Left lung (tissue), 14 donors: ENCODE measurements around the gene METTL9. TPM values are rescaled to one million over a fixed set of nuclear protein-coding genes. Genes with fewer than 3 reads are reported as not detected.
"Not testable (repeated sequence)": the region's sequence is repeated elsewhere in the genome, so short reads cannot be mapped to it uniquely, and the experiment has no call there.

ENCODE experiments used
- ATAC-seq: fragments of 200-7000 bp; cut with Tn5 transposase; one replicate; pipeline ENCODE4 v1.9.1; 2020; ENCODE audit warnings: moderate library complexity
- DNase-seq, 4 donors: peaks; one replicate each; pipeline ENCODE4 v3.0.0-alpha.2; 2013 to 2020
- H3K27ac ChIP-seq, 2 donors: fragments of 200-600 bp; sonication (generic) in 1 of 2; one replicate each; pipeline versions ENCODE4 v1.5.0 to v1.8.0; 2020 to 2021
- H3K27me3 ChIP-seq, 2 donors: fragments of 200-600 bp; sonication (generic) in 1 of 2; one replicate each; pipeline versions ENCODE4 v1.5.0 to v1.8.0; 2020 to 2021
- H3K36me3 ChIP-seq, 2 donors: fragments of 200-600 bp; sonication (generic) in 1 of 2; one replicate each; pipeline versions ENCODE4 v1.5.0 to v1.8.0; 2020 to 2021
- H3K4me1 ChIP-seq, 2 donors: fragments of 200-600 bp; one replicate each; pipeline ENCODE4 v1.8.0; 2021
- H3K4me3 ChIP-seq, 2 donors: fragments of 200-600 bp; sonication (generic) in 1 of 2; one replicate each; pipeline versions ENCODE4 v1.5.0 to v1.8.0; 2020 to 2021; ENCODE audit warnings: mild to moderate bottlenecking in 1 of 2
- H3K9me3 ChIP-seq, 2 donors: fragments of 200-600 bp; sonication (generic) in 1 of 2; one replicate each; pipeline versions ENCODE4 v1.5.0 to v1.8.0; 2020 to 2021
- intact Hi-C, 2 donors: fragments of 100-400 bp; cut with DNase I; formaldehyde crosslinking; loops; one replicate each; pipeline versions ENCODE4 v1.11.2 to v1.14.2; 2022
- long read RNA-seq, 12 donors: library from polyadenylated mRNA in 2 of 12; unstranded in 2 of 12; transcript quantifications; one replicate each; pipeline ENCODE4 v2.0.0 and lab custom pipeline, GENCODE V29; 2019 to 2026
- polyA plus RNA-seq, 6 donors: library from polyadenylated mRNA; unstranded; fragments of 120-200 nt; gene quantifications; one replicate each; pipeline ENCODE4 v1.2.1, GENCODE V29; 2013; ENCODE audit not compliant: insufficient read length in 6 of 6
- total RNA-seq, 2 donors: library from RNA; stranded (reverse); fragmentation: NEBNext Ultra II Directional; extraction: Animal tissue kit (Norgen Biotek cat#: 25700); gene quantifications; one replicate each; pipeline ENCODE4 v1.2.1, GENCODE V29; 2021
- TF ChIP-seq, protein P1 (sequence below), 2 donors: fragments of 200-600 bp; sonication (generic) in 1 of 2; IDR thresholded peaks; one replicate each; pipeline versions ENCODE4 v1.5.0 to v1.8.0; 2021; ENCODE audit warnings: antibody characterized with exemption in 2 of 2
- donor health status: DM: no; HTN: yes; CAD: no.
- donor health status: DM: no; HTN: no; CAD: no.

METTL9 gene
- total RNA-seq (10 to 100 TPM; 93.7 to 99.3 TPM), polyA plus RNA-seq (100 to 1,000 TPM; 148 to 169 (median 163) TPM)
- long read RNA-seq, donor 1, full-length matches to known transcripts, result 108 of 126 reads
- long read RNA-seq, donor 1, partial matches to known transcripts, result 18 of 126 reads
- long read RNA-seq, donor 1, other reads (novel, unspliced or antisense), result 0 of 126 reads
- long read RNA-seq, donor 2, full-length matches to known transcripts, result 135 of 166 reads
- long read RNA-seq, donor 2, partial matches to known transcripts, result 25 of 166 reads
- long read RNA-seq, donor 2, other reads (novel, unspliced or antisense), result 6 of 166 reads
- long read RNA-seq, donor 3, full-length matches to known transcripts, result 62 of 78 reads
- long read RNA-seq, donor 3, partial matches to known transcripts, result 16 of 78 reads
- long read RNA-seq, donor 3, other reads (novel, unspliced or antisense), result 0 of 78 reads
- long read RNA-seq, donor 4, transcript METTL9-201 (5 exons, 3,256 nt), result major isoform, 45 of 77 reads
- long read RNA-seq, donor 4, transcript METTL9-202 (5 exons, 1,817 nt), result minor isoform, 21 of 77 reads
- long read RNA-seq, donor 4, partial matches to known transcripts, result 3 of 77 reads
- long read RNA-seq, donor 4, other reads (novel, unspliced or antisense), result 8 of 77 reads
- long read RNA-seq, donor 5, full-length matches to known transcripts, result 84 of 99 reads
- long read RNA-seq, donor 5, partial matches to known transcripts, result 10 of 99 reads
- long read RNA-seq, donor 5, other reads (novel, unspliced or antisense), result 5 of 99 reads
- long read RNA-seq, donor 6, full-length matches to known transcripts, result 90 of 95 reads
- long read RNA-seq, donor 6, partial matches to known transcripts, result 5 of 95 reads
- long read RNA-seq, donor 6, other reads (novel, unspliced or antisense), result 0 of 95 reads
- long read RNA-seq, donor 7, full-length matches to known transcripts, result 42 of 48 reads
- long read RNA-seq, donor 7, partial matches to known transcripts, result 6 of 48 reads
- long read RNA-seq, donor 7, other reads (novel, unspliced or antisense), result 0 of 48 reads
- long read RNA-seq, donor 8, full-length matches to known transcripts, result 70 of 90 reads
- long read RNA-seq, donor 8, partial matches to known transcripts, result 15 of 90 reads
- long read RNA-seq, donor 8, other reads (novel, unspliced or antisense), result 5 of 90 reads
- long read RNA-seq, donor 9, full-length matches to known transcripts, result 1 of 1 reads
- long read RNA-seq, donor 9, partial matches to known transcripts, result 0 of 1 reads
- long read RNA-seq, donor 9, other reads (novel, unspliced or antisense), result 0 of 1 reads
- long read RNA-seq, donor 10, full-length matches to known transcripts, result 68 of 76 reads
- long read RNA-seq, donor 10, partial matches to known transcripts, result 2 of 76 reads
- long read RNA-seq, donor 10, other reads (novel, unspliced or antisense), result 6 of 76 reads
- long read RNA-seq, donor 11, result 0 reads
- long read RNA-seq, donor 12, full-length matches to known transcripts, result 74 of 90 reads
- long read RNA-seq, donor 12, partial matches to known transcripts, result 11 of 90 reads
- long read RNA-seq, donor 12, other reads (novel, unspliced or antisense), result 5 of 90 reads

DNA sequence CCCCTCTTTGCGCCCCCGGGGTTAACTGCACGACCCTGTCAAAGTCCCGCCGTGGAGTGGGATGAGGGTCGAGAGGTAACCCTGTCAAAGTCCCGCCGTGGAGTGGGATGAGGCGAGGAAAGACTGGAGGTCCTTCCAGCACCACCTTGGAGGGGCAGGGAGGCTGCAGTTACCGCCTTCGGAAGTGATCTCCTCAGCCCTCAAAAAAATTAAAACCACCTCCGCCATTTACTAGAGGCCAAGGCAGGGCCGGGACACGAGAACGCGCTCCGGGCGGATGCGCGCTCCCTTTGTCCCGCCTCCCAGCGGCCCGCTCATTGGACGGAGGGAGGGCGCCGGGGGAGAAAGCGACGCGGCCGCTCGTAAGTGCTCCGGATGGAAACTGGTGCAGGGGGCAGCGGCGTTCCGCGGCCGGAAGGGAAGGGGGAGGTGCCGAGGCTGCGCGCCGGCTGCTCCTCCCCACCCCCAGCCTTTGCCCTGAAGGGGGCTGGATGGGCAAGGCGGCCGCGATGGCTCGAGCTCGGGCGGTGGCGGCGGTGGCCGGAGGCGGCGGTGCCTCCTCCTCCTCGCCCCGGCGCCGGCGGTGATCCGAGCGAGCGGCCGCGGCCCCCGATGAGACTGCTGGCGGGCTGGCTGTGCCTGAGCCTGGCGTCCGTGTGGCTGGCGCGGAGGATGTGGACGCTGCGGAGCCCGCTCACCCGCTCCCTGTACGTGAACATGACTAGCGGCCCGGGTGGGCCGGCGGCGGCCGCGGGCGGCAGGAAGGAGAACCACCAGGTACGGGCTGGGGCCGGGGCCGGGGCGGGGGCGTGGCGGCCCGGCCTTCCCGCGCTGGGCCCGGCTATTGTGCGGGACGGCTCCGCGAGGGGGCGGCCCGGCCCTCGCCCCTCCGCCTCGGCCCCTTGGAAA is at the start of gene METTL9:
METTL9 (plus strand) TSS at position 456 of the 909 bp plus-strand sequence; CDS start at position 613, 157 bp downstream.
- DNase-seq, result peak; percentile 95 to 98 (median 97)
- TF ChIP-seq, protein P1, sequence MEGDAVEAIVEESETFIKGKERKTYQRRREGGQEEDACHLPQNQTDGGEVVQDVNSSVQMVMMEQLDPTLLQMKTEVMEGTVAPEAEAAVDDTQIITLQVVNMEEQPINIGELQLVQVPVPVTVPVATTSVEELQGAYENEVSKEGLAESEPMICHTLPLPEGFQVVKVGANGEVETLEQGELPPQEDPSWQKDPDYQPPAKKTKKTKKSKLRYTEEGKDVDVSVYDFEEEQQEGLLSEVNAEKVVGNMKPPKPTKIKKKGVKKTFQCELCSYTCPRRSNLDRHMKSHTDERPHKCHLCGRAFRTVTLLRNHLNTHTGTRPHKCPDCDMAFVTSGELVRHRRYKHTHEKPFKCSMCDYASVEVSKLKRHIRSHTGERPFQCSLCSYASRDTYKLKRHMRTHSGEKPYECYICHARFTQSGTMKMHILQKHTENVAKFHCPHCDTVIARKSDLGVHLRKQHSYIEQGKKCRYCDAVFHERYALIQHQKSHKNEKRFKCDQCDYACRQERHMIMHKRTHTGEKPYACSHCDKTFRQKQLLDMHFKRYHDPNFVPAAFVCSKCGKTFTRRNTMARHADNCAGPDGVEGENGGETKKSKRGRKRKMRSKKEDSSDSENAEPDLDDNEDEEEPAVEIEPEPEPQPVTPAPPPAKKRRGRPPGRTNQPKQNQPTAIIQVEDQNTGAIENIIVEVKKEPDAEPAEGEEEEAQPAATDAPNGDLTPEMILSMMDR (IDR thresholded peaks at IDR 0.05), result no peak
- Histone ChIP-seq H3K4me3 (peak within 1 kb of the TSS; percentile 80 to 92), H3K36me3 (no peaks in the 10 kb centered on the region), H3K27ac (peak within 1 kb of the TSS; percentile 94 to 96), H3K9me3 (no peaks in the 10 kb centered on the region), H3K4me1 (peaks cover 4 to 62% of the 10 kb centered on the region in 2 donors), H3K27me3 (no peaks in the 10 kb centered on the region)
- peak; percentile 99 for ATAC-seq
- intact Hi-C loops, result no loop called here

DNA sequence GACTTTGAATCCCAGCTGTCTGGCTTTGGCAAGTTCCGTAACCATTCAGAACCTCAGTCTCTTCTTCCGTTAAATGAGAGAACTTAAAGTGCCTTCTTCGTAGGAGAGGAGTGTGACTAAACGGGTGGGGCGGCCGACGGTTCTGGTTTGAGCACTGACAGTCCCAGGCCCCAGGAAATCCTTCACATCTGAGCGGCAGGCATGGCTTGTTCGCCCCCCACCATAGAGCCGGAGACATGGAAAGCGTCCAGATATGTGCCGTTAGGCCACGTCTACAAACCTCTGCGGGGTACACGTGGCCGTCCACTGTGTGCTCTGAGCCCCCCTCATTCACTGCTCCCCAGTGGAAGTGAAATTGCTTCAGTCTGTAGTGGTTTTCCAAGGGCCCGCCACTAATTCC is 49.4 kb upstream of the METTL9 start:
- H3K27me3 ChIP-seq, result peaks cover 0 to 17% of the 10 kb centered on the region in 2 donors
- intact Hi-C loops, DNase-seq: not testable (repeated sequence)

DNA sequence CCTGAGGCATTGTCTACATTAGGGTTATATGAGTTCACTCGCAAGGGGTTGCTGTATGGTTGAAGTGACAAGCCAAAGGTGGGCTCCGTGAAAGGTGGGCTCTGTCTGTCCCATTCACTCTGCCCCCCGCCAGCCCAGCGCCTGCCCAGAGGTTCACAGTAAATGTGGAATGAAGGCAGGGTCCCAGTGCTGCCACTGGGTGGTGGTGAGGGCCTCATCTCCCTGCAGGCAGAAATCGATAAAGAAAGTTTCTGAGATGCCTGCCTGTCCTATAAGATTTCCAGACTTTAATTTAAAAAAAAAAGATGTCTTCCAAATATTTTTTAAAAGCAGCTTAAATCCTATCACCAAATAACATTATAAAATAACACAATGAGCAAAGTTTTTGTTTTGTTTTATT is 48.9 kb upstream of the METTL9 start:
- H3K9me3 ChIP-seq, H3K27ac ChIP-seq, H3K4me3 ChIP-seq, ATAC-seq, DNase-seq, intact Hi-C loops, H3K36me3 ChIP-seq: not testable (repeated sequence)
- H3K27me3 ChIP-seq, result peaks cover 0 to 21% of the 10 kb centered on the region in 2 donors
- H3K4me1 ChIP-seq, result peaks cover 0 to 10% of the 10 kb centered on the region in 2 donors

More for the DNA sequence above, 49.4 kb upstream of the METTL9 start:
- not testable (repeated sequence) for H3K36me3 ChIP-seq, H3K4me1 ChIP-seq, H3K27ac ChIP-seq, H3K4me3 ChIP-seq, H3K9me3 ChIP-seq, ATAC-seq

DNA sequence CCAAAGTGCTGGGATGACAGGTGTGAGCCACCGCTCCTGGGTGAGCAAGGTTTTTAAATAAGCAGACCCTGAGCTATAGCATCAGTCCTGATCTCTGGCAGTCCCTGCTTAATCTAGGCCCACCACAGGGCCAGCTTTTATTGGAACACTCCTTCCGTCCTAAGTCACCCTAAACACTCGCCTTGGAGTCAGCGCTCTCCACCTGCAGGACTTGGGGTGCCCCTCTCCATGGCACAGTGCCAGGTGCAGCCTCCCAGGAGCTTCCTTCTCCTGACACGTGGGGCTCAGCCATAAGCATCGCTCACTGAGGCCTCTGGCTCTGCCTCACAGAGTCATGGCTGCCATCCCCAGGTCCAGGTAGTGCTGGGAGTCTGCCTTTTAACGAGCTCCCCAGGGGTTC is 48.3 kb upstream of the METTL9 start:
- DNase-seq, H3K9me3 ChIP-seq, intact Hi-C loops, H3K36me3 ChIP-seq, ATAC-seq, H3K4me3 ChIP-seq, H3K27ac ChIP-seq: not testable (repeated sequence)
- Histone ChIP-seq H3K4me1 (peaks cover 0 to 10% of the 10 kb centered on the region in 2 donors), H3K27me3 (peaks cover 0 to 24% of the 10 kb centered on the region in 2 donors)

DNA sequence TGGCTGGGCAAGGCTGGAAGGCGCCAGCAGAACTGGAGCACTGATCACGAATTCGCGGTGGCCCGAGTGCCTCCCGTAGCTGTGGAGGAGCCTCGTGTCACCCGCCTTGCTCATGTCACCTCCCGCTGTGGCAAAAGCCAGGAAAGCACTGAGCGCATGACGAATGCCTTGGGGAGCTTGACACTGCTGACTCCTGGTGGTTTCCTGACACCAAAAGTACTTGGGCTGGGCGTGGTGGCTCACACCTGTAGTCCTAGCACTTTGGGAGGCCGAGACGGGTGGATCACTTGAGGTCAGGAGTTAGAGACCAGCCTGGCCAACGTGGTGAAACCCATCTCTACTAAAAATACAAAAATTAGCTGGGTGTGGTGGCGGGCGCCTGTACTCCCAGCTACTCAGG is 47.8 kb upstream of the METTL9 start:
- ATAC-seq, H3K9me3 ChIP-seq, H3K36me3 ChIP-seq, H3K27ac ChIP-seq, DNase-seq, intact Hi-C loops, H3K4me3 ChIP-seq: not testable (repeated sequence)
- H3K4me1 ChIP-seq, result peaks cover 0 to 10% of the 10 kb centered on the region in 2 donors
- H3K27me3 ChIP-seq, result peaks cover 0 to 29% of the 10 kb centered on the region in 2 donors

DNA sequence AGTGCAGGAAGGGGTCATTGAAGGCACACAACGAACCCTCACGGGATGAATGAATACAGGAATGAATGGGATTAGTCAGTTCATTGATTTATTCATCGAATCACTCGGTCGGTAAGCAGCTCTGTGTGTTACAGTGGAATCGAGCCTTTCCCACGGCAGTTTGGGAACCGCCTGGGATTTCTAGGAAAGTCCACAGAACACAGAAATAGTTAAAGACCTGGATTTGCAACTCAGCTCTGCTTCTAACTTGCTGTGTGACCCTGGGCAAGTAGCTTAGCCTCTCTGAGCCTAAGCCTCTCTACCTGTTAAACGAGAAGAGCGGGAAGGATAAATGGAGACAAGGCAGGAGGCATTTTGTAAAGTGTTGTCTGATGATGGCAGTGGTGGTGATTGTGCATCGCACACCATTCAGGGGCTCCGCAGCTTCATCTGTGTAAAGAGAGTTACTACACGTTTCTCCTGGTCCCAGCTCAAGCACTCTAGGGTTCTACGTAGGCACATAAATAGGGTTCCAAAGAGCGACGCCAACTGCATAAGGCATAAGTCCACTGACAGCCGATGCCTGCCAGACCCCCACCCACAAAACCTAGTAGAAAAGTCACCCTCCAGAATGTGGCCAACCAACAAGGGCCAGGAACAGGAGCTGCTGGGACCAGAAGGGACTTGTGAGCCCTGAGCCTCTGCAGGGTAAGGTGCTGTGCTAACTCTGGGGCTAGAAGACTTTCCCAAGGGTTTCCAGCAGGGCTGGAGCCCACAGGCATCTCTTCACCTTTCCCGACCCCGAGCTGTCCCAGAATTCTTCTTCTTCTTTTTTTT is 45.7 kb upstream of the METTL9 start:
- H3K36me3 ChIP-seq, intact Hi-C loops, H3K9me3 ChIP-seq, H3K27ac ChIP-seq, DNase-seq, ATAC-seq, H3K4me3 ChIP-seq: not testable (repeated sequence)
- H3K27me3 ChIP-seq, result peaks cover 0 to 47% of the 10 kb centered on the region in 2 donors
- peaks cover 0 to 10% of the 10 kb centered on the region in 2 donors for H3K4me1 ChIP-seq
